Measurements from ENCODE around the gene BEAN1.

The BEAN1 gene

GRCh38 chr16:66439051-66439730 lies 12.1 kb downstream of the BEAN1 start:
- TF ChIP-seq MAX (IDR thresholded peaks at IDR 0.05; ENCODE audit: low read depth, low read length) (no peak), POLR2A (IDR thresholded peaks at IDR 0.05; ENCODE audit: extremely low read depth, insufficient read length) (no peak), CTCF (IDR thresholded peaks at IDR 0.05; ENCODE audit: low read depth, low read length) (no peak), MYC (IDR thresholded peaks at IDR 0.05; ENCODE audit: low read depth, low read length) (no peak)
- DNase-seq (ENCODE audit: low read depth): no peak
- no peak overlapping the region for H3K4me3 ChIP-seq (ENCODE audit: low read depth, low read length)

- TF ChIP-seq MAX (IDR thresholded peaks at IDR 0.05; ENCODE audit: low read depth, low read length) (no peak), POLR2A (IDR thresholded peaks at IDR 0.05; ENCODE audit: extremely low read depth, insufficient read length) (no peak), CTCF (IDR thresholded peaks at IDR 0.05; ENCODE audit: low read depth, low read length) (no peak), MYC (IDR thresholded peaks at IDR 0.05; ENCODE audit: low read depth, low read length) (no peak)
- no peak overlapping the region for H3K4me3 ChIP-seq (ENCODE audit: low read depth, low read length)
Observed at GRCh38 chr16:66440271-66440802, 13.2 kb downstream of the BEAN1 start.

GRCh38 chr16:66440970-66441369 lies 13.9 kb downstream of the BEAN1 start:
- no peak overlapping the region for H3K4me3 ChIP-seq (ENCODE audit: low read depth, low read length)
- DNase-seq (ENCODE audit: low read depth): no peak
- TF ChIP-seq CTCF (IDR thresholded peaks at IDR 0.05; ENCODE audit: low read depth, low read length) (no peak), POLR2A (IDR thresholded peaks at IDR 0.05; ENCODE audit: extremely low read depth, insufficient read length) (no peak), MAX (IDR thresholded peaks at IDR 0.05; ENCODE audit: low read depth, low read length) (no peak), MYC (IDR thresholded peaks at IDR 0.05; ENCODE audit: low read depth, low read length) (no peak)

More at GRCh38 chr16:66440271-66440802, 13.2 kb downstream of the BEAN1 start:
- no peak for DNase-seq (ENCODE audit: low read depth)

GRCh38 chr16:66441586-66442375 lies 14.7 kb downstream of the BEAN1 start:
- no peak overlapping the region for H3K4me3 ChIP-seq (ENCODE audit: low read depth, low read length)
- DNase-seq (ENCODE audit: low read depth): no peak
- no peak for TF ChIP-seq CTCF (IDR thresholded peaks at IDR 0.05; ENCODE audit: low read depth, low read length)
- TF ChIP-seq MYC (IDR thresholded peaks at IDR 0.05; ENCODE audit: low read depth, low read length): no peak
- TF ChIP-seq POLR2A (IDR thresholded peaks at IDR 0.05; ENCODE audit: extremely low read depth, insufficient read length): no peak

- H3K4me3 ChIP-seq (ENCODE audit: low read depth, low read length): no peak overlapping the region
- no peak for DNase-seq (ENCODE audit: low read depth)
- TF ChIP-seq MYC (IDR thresholded peaks at IDR 0.05; ENCODE audit: low read depth, low read length): no peak
- TF ChIP-seq POLR2A (IDR thresholded peaks at IDR 0.05; ENCODE audit: extremely low read depth, insufficient read length): no peak
- no peak for TF ChIP-seq MAX (IDR thresholded peaks at IDR 0.05; ENCODE audit: low read depth, low read length)
- no peak for TF ChIP-seq CTCF (IDR thresholded peaks at IDR 0.05; ENCODE audit: low read depth, low read length)
Observed at GRCh38 chr16:66442502-66443268, 15.6 kb downstream of the BEAN1 start.

Data from NB4 (cell line).